Esophagus muscularis mucosa (tissue), 4 donors: ENCODE data around the gene EGLN3.
A peak's percentile ranks its signal among the peaks of the same experiment; 100 is the strongest.

ENCODE experiments used
- EP300 ChIP-seq: sonication (generic); formaldehyde crosslinking; IDR thresholded peaks from one replicate; pipeline ENCODE4 v1.6.1; 2017; ENCODE audit warnings: antibody characterized with exemption
- POLR2A ChIP-seq: fragments of 450-650 bp; IDR thresholded peaks from one replicate; pipeline ENCODE4 v1.6.1; 2017; ENCODE audit warnings: antibody characterized with exemption, moderate library complexity, mild to moderate bottlenecking, low read depth
- POLR2AphosphoS5 ChIP-seq, 2 donors: sonication (generic); formaldehyde crosslinking; IDR thresholded peaks; one replicate each; pipeline ENCODE4 v1.6.1; 2017; ENCODE audit warnings: antibody characterized with exemption in 2 of 2
- TF ChIP-seq, protein P1 (sequence below), 3 experiments: fragments of 200-600 bp in 2 of 3; fragments of 450-650 bp in 1 of 3; sonication (generic) in 2 of 3; IDR thresholded peaks; one replicate each; pipeline ENCODE4 v1.5.1; 2017 to 2019; ENCODE audit warnings: antibody characterized with exemption in 3 of 3, mild to moderate bottlenecking in 2 of 3, moderate library complexity in 1 of 3

DNA sequence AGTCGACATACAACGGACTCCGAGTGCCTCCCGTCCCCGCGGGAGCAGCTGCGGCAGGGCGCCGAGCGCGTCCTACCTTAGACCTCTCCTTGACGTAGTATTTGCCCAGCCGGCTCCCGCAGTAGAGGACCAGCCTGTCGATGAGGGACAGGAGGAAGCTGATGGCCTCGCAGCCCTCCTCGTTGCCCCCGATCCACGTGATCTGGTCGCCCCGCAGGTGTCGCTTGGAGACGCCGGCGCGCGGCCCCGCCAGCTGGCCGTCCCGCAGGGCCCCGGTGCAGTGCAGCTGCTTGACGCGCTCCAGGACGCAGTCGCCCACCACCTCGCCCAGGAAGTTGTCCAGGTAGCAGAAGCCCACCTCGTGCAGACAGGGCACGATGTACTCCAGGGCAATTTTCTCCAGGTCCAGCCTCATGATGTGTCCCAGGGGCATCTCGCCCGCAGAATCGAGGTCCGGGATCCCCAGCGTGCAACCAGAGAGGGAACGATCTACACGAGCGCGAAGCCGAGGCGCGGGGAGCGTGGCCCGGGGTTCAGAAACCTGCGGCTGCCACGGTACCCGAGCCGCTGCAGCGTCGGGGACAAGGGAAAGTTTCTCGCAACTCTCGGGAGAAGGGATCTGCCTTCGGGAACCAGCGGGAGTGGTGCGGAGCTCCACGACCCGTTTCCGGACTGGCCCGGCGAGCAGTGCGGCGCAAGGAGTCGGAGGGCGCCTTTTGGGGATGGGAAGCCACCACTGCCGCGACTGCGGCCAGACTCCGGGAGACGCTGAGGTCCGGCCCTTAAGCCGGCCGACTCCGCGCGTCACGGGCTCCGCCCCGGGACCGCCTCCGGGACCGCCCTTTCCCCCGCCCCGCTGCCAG is at the start of gene EGLN3:
- TF ChIP-seq POLR2A, result peak; percentile 91
- TF ChIP-seq, protein P1, sequence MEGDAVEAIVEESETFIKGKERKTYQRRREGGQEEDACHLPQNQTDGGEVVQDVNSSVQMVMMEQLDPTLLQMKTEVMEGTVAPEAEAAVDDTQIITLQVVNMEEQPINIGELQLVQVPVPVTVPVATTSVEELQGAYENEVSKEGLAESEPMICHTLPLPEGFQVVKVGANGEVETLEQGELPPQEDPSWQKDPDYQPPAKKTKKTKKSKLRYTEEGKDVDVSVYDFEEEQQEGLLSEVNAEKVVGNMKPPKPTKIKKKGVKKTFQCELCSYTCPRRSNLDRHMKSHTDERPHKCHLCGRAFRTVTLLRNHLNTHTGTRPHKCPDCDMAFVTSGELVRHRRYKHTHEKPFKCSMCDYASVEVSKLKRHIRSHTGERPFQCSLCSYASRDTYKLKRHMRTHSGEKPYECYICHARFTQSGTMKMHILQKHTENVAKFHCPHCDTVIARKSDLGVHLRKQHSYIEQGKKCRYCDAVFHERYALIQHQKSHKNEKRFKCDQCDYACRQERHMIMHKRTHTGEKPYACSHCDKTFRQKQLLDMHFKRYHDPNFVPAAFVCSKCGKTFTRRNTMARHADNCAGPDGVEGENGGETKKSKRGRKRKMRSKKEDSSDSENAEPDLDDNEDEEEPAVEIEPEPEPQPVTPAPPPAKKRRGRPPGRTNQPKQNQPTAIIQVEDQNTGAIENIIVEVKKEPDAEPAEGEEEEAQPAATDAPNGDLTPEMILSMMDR (IDR thresholded peaks at IDR 0.05), result no peak
- no peak for TF ChIP-seq EP300
- peak; percentile 93 to 99 for TF ChIP-seq POLR2AphosphoS5 (IDR thresholded peaks at IDR 0.05)
